Activated T-helper 2 cell treated with anti-CD3 and anti-CD28 coated beads, Interferon-gamma antibody, Interleukin-2, Interleukin-4, amounts not matched to agents 10 μg/mL and 5 μg/mL and 100 μg/mL, durations not matched to agents 14 hours and 24 hours and 36 hours (primary cell): ENCODE results near the gene CCDC14. TPM values are rescaled to one million over a fixed set of nuclear protein-coding genes. Genes with fewer than 3 reads are reported as not detected.

Experiments used
- DNase-seq: peaks from one replicate; pipeline ENCODE4 v3.0.0; 2021; ENCODE audit warnings: low spot score
- H3K27ac Mint-ChIP-seq: one replicate; pipeline ENCODE4 v1.8.0; 2021; ENCODE audit warnings: mixed read lengths
- H3K27me3 Mint-ChIP-seq: one replicate; pipeline ENCODE4 v1.8.0; 2021; ENCODE audit warnings: low read depth, mixed read lengths
- H3K36me3 Mint-ChIP-seq: one replicate; pipeline ENCODE4 v1.8.0; 2021; ENCODE audit warnings: low read depth, mixed read lengths
- H3K4me1 Mint-ChIP-seq: one replicate; pipeline ENCODE4 v1.8.0; 2021; ENCODE audit warnings: low read depth, mixed read lengths
- H3K4me3 Mint-ChIP-seq: one replicate; pipeline ENCODE4 v1.8.0; 2021; ENCODE audit warnings: low read depth, mild to moderate bottlenecking, moderate library complexity, mixed read lengths
- H3K9me3 Mint-ChIP-seq: one replicate; pipeline ENCODE4 v1.8.0; 2021; ENCODE audit warnings: mixed read lengths
- intact Hi-C: fragments of 100-400 bp; cut with micrococcal nuclease; formaldehyde crosslinking; loops from one replicate; pipeline ENCODE4 v1.15.1; 2023
- total RNA-seq: library from RNA; stranded (reverse); gene quantifications from 2 replicates; pipeline ENCODE4 v1.2.3, GENCODE V29; 2022

CCDC14 gene
- total RNA-seq, 1 donor from 2014 or later = 51.7 TPM

GRCh38 chr3:123864706-123865105, 96.3 kb downstream of the CCDC14 start:
- no peak overlapping the region for H3K4me3 Mint-ChIP-seq
- intact Hi-C loops = no loop called here
- no peaks in the 10 kb centered on the region for H3K36me3 Mint-ChIP-seq
- peaks cover 1% of the 10 kb centered on the region for H3K27me3 Mint-ChIP-seq
- no peak for DNase-seq
- H3K9me3 Mint-ChIP-seq = no peaks in the 10 kb centered on the region
- no peak overlapping the region for H3K27ac Mint-ChIP-seq
- no peaks in the 10 kb centered on the region for H3K4me1 Mint-ChIP-seq

Other genes starting within 250 kb of the CCDC14 start
- gene MYLK, start 76.9 kb downstream of the CCDC14 start, total RNA-seq = 0.16 TPM in 1 of 2 replicates, not detected in the other
- gene ROPN1, start 30.9 kb upstream of the CCDC14 start, total RNA-seq = not detected in 2 replicates
- gene KALRN, start 72.1 kb upstream of the CCDC14 start, total RNA-seq = 0.55 and 0.66 TPM in 2 replicates